ENCODE data around the gene THAP6. TPM values are rescaled to one million over a fixed set of nuclear protein-coding genes. Genes with fewer than 3 reads are reported as not detected.

THAP6 gene
- total RNA-seq, 1 experiment from 2014 or later, result 25.5 TPM

- TF ChIP-seq REST (IDR thresholded peaks at IDR 0.05; ENCODE audit: low read depth) (no peak), EGR1 (IDR thresholded peaks at IDR 0.05; ENCODE audit: low read depth) (no peak), POLR2AphosphoS5 (IDR thresholded peaks at IDR 0.05; ENCODE audit: low read depth, low read length) (no peak), CTCF (IDR thresholded peaks at IDR 0.05 in 2 of 3, conservative IDR thresholded peaks at IDR 0.05 in 1 of 3; ENCODE audit: borderline replicate concordance in 1 of 3, insufficient read depth in 1 of 3, low read depth in 2 of 3, low read length in 2 of 3) (no peak), EZH2 (IDR thresholded peaks at IDR 0.05) (no peak), YY1 (IDR thresholded peaks at IDR 0.05; ENCODE audit: extremely low read depth, insufficient replicate concordance, low read depth, low read length) (no peak), CEBPB (IDR thresholded peaks at IDR 0.05; ENCODE audit: low read depth) (no peak)
These were observed 645 bp upstream of the THAP6 start (continued) for GRCh38 chr4:75513526-75514130.

Measured in HCT116 (cell line).